Measurements from ENCODE around the gene MAP1LC3B.

Gene MAP1LC3B

GRCh38 chr16:87410968-87411367 lies 18.8 kb downstream of the MAP1LC3B start:
- Histone ChIP-seq H3K4me3 (no peak overlapping the region), H3K27ac (no peak overlapping the region)
- no peak for DNase-seq (ENCODE audit: low spot score)
- no peak for TF ChIP-seq CTCF (IDR thresholded peaks at IDR 0.05)

- H3K27ac ChIP-seq: no peak overlapping the region
- H3K4me3 ChIP-seq: no peak overlapping the region
- no peak for DNase-seq (ENCODE audit: low spot score)
- no peak for TF ChIP-seq CTCF (IDR thresholded peaks at IDR 0.05)
These were observed 19.5 kb downstream of the MAP1LC3B start for GRCh38 chr16:87411375-87412271.

- no peak for TF ChIP-seq CTCF (IDR thresholded peaks at IDR 0.05)
- no peak for DNase-seq (ENCODE audit: low spot score)
- no peak overlapping the region for H3K4me3 ChIP-seq
- H3K27ac ChIP-seq: no peak overlapping the region
These were observed 20.3 kb downstream of the MAP1LC3B start for GRCh38 chr16:87412371-87412995.

- no peak overlapping the region for H3K27ac ChIP-seq
- no peak for TF ChIP-seq CTCF (IDR thresholded peaks at IDR 0.05)
These were observed 20.9 kb downstream of the MAP1LC3B start for GRCh38 chr16:87412996-87413421.

GRCh38 chr16:87414251-87414680 lies 22.1 kb downstream of the MAP1LC3B start:
- H3K27ac ChIP-seq: no peak overlapping the region
- no peak for DNase-seq (ENCODE audit: low spot score)
- no peak for TF ChIP-seq CTCF (IDR thresholded peaks at IDR 0.05)
- H3K4me3 ChIP-seq: no peak overlapping the region

More at GRCh38 chr16:87412996-87413421, 20.9 kb downstream of the MAP1LC3B start:
- DNase-seq (ENCODE audit: low spot score): no peak
- H3K4me3 ChIP-seq: no peak overlapping the region

GRCh38 chr16:87415441-87415840 lies 23.3 kb downstream of the MAP1LC3B start:
- no peak for DNase-seq (ENCODE audit: low spot score)
- TF ChIP-seq CTCF (IDR thresholded peaks at IDR 0.05): no peak

More at GRCh38 chr16:87415441-87415840, 23.3 kb downstream of the MAP1LC3B start:
- Histone ChIP-seq H3K27ac (no peak overlapping the region), H3K4me3 (no peak overlapping the region)
